ENCODE measurements around the gene KMT5C.

Gene KMT5C

DNA sequence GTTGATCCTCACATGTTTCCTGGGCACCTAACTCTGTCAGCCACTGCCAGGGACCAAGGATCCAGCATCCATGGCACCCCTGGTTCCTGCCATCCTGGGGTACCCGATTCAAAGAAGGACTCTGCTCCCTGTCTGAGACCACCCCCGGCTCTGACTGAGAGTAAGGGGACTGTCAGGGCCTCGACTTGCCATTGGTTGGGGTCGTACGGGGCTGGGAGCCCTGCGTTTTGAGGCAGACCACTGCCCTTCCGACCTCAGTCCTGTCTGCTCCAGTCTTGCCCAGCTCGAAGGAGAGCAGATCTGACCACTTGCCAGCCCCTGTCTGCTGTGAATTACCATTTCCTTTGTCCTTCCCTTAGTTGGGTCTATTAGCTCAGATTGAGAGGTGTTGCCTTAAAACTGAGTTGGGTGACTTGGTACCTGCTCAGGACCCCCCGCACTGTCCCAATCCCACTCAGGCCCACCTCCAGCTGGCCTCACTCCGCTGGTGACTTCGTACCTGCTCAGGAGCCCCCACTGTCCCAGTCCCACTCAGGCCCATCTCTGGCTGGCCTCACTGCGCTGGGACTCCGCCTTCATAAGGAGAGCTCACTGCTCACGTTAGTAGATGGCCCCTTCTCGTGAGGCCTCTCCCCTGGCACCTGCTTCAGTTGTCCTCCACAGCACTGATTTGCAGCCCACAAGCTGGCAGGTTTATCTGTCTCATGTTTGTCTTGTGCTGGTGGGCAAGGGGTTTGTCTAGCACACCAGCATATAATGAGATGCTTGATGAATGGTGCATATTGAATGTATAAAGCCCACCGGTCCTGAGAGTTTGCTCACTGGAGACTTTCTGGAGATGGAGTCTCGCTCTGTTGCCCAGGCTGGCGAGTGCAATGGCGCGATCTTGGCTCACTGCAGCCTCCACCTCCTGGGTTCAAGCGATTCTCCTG, 50.0 kb downstream of the KMT5C start:
- Histone ChIP-seq H3K4me3 (ENCODE audit: low read depth, low read length) (no peak overlapping the region), H3K4me1 (peaks cover 6% of the 10 kb centered on the region), H3K27me3 (no peaks in the 10 kb centered on the region), H3K9me3 (no peaks in the 10 kb centered on the region), H3K36me3 (peaks cover 57% of the 10 kb centered on the region)
- no peak for DNase-seq
- TF ChIP-seq, protein P1, sequence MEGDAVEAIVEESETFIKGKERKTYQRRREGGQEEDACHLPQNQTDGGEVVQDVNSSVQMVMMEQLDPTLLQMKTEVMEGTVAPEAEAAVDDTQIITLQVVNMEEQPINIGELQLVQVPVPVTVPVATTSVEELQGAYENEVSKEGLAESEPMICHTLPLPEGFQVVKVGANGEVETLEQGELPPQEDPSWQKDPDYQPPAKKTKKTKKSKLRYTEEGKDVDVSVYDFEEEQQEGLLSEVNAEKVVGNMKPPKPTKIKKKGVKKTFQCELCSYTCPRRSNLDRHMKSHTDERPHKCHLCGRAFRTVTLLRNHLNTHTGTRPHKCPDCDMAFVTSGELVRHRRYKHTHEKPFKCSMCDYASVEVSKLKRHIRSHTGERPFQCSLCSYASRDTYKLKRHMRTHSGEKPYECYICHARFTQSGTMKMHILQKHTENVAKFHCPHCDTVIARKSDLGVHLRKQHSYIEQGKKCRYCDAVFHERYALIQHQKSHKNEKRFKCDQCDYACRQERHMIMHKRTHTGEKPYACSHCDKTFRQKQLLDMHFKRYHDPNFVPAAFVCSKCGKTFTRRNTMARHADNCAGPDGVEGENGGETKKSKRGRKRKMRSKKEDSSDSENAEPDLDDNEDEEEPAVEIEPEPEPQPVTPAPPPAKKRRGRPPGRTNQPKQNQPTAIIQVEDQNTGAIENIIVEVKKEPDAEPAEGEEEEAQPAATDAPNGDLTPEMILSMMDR (IDR thresholded peaks at IDR 0.05; ENCODE audit: low read depth, low read length): no peak

DNA sequence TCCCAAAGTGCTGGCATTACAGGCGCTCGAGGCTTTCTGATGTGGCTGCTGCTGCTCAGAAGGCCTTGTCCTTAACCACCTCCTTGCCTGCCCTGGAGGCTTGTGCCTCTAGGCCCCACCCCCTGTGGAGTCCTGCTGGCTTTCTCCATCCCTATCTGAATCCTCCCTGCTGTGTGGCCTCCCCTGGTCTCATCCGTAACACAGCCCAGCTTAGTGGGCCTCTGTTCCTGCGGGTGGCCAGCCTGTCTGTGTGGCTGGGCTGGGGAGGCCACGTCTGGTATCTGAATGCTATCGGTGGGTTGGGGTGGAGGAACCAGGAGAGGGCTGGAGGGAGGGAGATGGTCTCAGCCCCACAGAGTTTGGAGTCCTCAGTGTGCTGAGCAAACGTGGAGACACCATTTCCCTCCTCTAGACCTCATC, 50.8 kb downstream of the KMT5C start:
- H3K4me1 ChIP-seq: peaks cover 4% of the 10 kb centered on the region
- no peak overlapping the region for H3K4me3 ChIP-seq (ENCODE audit: low read depth, low read length)
- peaks cover 57% of the 10 kb centered on the region for H3K36me3 ChIP-seq
- no peaks in the 10 kb centered on the region for H3K27me3 ChIP-seq
- TF ChIP-seq, protein P1 (IDR thresholded peaks at IDR 0.05; ENCODE audit: low read depth, low read length): no peak
- no peaks in the 10 kb centered on the region for H3K9me3 ChIP-seq
- DNase-seq: no peak

DNA sequence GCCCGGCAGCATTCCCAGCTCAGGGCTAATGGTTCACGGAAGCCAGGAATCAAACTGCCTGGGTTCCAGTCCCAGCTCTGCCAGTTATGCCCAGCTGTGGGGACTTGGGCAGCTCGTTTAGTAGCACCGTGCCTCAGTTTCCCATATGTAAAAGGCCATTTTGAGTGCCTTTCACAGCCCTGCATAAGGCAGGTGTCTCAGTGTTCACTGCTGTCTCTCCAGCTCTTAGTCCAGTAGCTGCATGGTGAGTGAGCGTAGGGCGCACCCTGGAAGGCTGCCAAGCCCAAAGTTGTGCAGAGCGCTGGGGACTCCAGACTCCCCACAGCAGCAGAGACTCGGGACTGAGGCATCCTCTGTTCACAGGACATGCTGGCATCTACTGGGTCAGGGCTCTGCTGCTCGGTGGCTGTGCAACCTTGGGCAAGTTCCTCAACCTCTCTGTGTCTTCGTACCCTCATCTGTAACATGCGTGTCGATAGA, 51.6 kb downstream of the KMT5C start:
- Histone ChIP-seq H3K9me3 (no peaks in the 10 kb centered on the region), H3K4me3 (ENCODE audit: low read depth, low read length) (no peak overlapping the region), H3K36me3 (peaks cover 54% of the 10 kb centered on the region), H3K27me3 (no peaks in the 10 kb centered on the region), H3K4me1 (peaks cover 4% of the 10 kb centered on the region)
- no peak for DNase-seq
- TF ChIP-seq, protein P1 (IDR thresholded peaks at IDR 0.05; ENCODE audit: low read depth, low read length): no peak

DNA sequence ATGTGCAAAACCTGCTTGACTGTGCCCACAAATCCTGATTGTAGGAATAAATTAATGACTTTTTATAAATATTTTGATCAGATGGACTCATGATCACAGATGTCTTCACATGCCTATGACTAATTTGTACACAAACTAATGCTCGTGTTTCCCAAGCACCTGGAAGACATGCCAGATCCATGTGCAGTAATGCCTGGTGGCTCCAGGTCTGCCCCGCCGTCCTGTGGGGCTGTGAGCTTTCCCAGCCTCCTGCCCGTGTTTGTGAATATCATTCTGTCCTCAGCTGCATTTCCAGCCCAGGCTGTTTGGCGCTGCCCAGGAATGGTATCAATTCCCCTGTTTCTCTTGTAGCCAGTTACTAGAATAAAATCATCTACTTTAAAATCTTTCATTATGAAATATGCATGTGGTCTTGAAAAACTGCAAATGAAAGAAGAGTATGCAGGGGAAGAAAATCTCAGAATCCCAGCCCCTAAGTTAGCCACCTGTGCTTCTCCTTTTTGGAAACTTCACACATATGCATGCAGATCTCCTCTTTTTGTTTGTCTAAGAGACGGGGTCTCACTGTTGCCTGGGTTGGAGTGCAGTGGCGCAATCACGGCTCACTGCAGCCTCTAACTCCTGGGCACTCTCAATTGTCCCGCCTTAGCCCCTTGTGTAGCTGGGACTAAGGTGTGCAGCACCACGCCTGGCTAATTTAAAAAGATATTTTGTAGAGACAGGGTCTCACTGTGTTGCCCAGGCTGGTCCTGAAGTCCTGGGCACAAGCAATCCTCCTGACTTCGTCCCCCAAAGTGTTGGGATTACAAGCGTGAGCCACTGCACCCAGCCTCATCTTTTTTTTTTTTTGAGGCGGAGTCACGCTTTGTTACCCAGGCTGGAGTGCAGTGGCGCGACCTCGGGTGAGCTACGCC, 52.3 kb downstream of the KMT5C start:
- TF ChIP-seq, protein P1 (IDR thresholded peaks at IDR 0.05; ENCODE audit: low read depth, low read length): no peak
- Histone ChIP-seq H3K9me3 (no peaks in the 10 kb centered on the region), H3K4me3 (ENCODE audit: low read depth, low read length) (no peak overlapping the region), H3K27me3 (no peaks in the 10 kb centered on the region), H3K36me3 (peaks cover 47% of the 10 kb centered on the region), H3K4me1 (peaks cover 4% of the 10 kb centered on the region)
- DNase-seq: no peak

GRCh38 chr19:55392820-55393761, 53.4 kb downstream of the KMT5C start:
- Histone ChIP-seq H3K9me3 (no peaks in the 10 kb centered on the region), H3K27me3 (no peaks in the 10 kb centered on the region), H3K4me3 (ENCODE audit: low read depth, low read length) (no peak overlapping the region), H3K36me3 (peaks cover 36% of the 10 kb centered on the region), H3K4me1 (peaks cover 4% of the 10 kb centered on the region)
- TF ChIP-seq, protein P1 (IDR thresholded peaks at IDR 0.05; ENCODE audit: low read depth, low read length): no peak
- DNase-seq: no peak
